HEK293 (cell line): ENCODE measurements around the gene FANK1.
"Not testable (repeated sequence)": the region's sequence is repeated elsewhere in the genome, so short reads cannot be mapped to it uniquely, and the experiment has no call there.

Source experiments
- CTCF ChIA-PET: fragments of 350-600 bp; formaldehyde crosslinking; extraction: SDS; loops from one replicate; lab custom pipeline; 2021; ENCODE audit warnings: antibody characterized with exemption; lab: Yijun Ruan, JAX
- POLR2A ChIA-PET: fragments of 300-600 bp; formaldehyde crosslinking; extraction: SDS; loops from one replicate; lab custom pipeline; 2020; ENCODE audit warnings: antibody characterized with exemption, inconsistent platforms; lab: Yijun Ruan, JAX
- H3K27ac ChIP-seq: fragments of 200-500 bp; sonication (Bioruptor generic); 2 replicates; pipeline ENCODE4 v1.5.1; 2014; ENCODE audit warnings: low read depth, low read length, control low read depth, inconsistent platforms; ENCODE audit errors: extremely low read depth
- H3K36me3 ChIP-seq, 2 experiments: fragments of 200-500 bp in 1 of 2; sonication (Bioruptor generic) in 1 of 2; 1 replicate in 1 of 2; 2 replicates in 1 of 2; pipeline ENCODE4 v1.5.1; 2014 to 2017; ENCODE audit warnings: inconsistent platforms in 2 of 2, low read length in 2 of 2; ENCODE audit not compliant: control insufficient read depth in 2 of 2, insufficient read depth in 1 of 2
- H3K4me1 ChIP-seq: fragments of 200-500 bp; sonication (Bioruptor generic); 2 replicates; pipeline ENCODE4 v1.5.1; 2014; ENCODE audit warnings: mild to moderate bottlenecking, low read length, inconsistent platforms; ENCODE audit not compliant: control insufficient read depth, insufficient read depth
- H3K4me3 ChIP-seq: 2 replicates; pipeline ENCODE4 v1.5.1; 2011; ENCODE audit warnings: low read depth, mild to moderate bottlenecking, control low read depth, low read length, moderate library complexity
- H3K9me3 ChIP-seq: fragments of 200-500 bp; sonication (Bioruptor generic); 2 replicates; pipeline ENCODE4 v1.5.1; 2014; ENCODE audit warnings: low read depth, low read length, inconsistent platforms; ENCODE audit not compliant: control insufficient read depth, insufficient read depth
- GFI1B ChIP-seq: fragments of 450-650 bp; formaldehyde crosslinking; IDR thresholded peaks from 2 replicates; pipeline ENCODE4 v1.5.1; 2016; ENCODE audit warnings: missing biosample characterization, missing genetic modification characterization
- SP3 ChIP-seq: fragments of 450-650 bp; formaldehyde crosslinking; IDR thresholded peaks from 2 replicates; pipeline ENCODE4 v1.5.1; 2016; ENCODE audit warnings: missing biosample characterization, missing genetic modification characterization
- ZEB2 ChIP-seq: fragments of 450-650 bp; formaldehyde crosslinking; IDR thresholded peaks from 2 replicates; pipeline ENCODE4 v1.5.1; 2016; ENCODE audit warnings: missing biosample characterization, missing genetic modification characterization
- ZNF121 ChIP-seq: fragments of 450-650 bp; formaldehyde crosslinking; IDR thresholded peaks from 2 replicates; pipeline ENCODE4 v1.5.1; 2016; ENCODE audit warnings: missing biosample characterization, missing genetic modification characterization
- ZNF140 ChIP-seq: fragments of 450-650 bp; formaldehyde crosslinking; IDR thresholded peaks from 2 replicates; pipeline ENCODE4 v1.5.1; 2016; ENCODE audit warnings: missing biosample characterization, missing genetic modification characterization
- ZNF548 ChIP-seq: fragments of 450-650 bp; formaldehyde crosslinking; IDR thresholded peaks from 2 replicates; pipeline ENCODE4 v1.5.1; 2016; ENCODE audit warnings: missing biosample characterization, missing genetic modification characterization
- ZNF76 ChIP-seq: fragments of 450-650 bp; formaldehyde crosslinking; IDR thresholded peaks from 2 replicates; pipeline ENCODE4; 2016; ENCODE audit warnings: low read depth, missing biosample characterization, missing genetic modification characterization, borderline replicate concordance
- TF ChIP-seq, protein P1 (sequence below): fragments of 450-650 bp; formaldehyde crosslinking; IDR thresholded peaks from 2 replicates; pipeline ENCODE4 v1.5.1; 2016; ENCODE audit warnings: missing biosample characterization, missing genetic modification characterization, borderline replicate concordance
- TF ChIP-seq, protein P2 (sequence below): sonication (generic); formaldehyde crosslinking; IDR thresholded peaks from 2 replicates; pipeline ENCODE4 v1.8.1; 2022; ENCODE audit warnings: mild to moderate bottlenecking, moderate library complexity, missing genetic modification reagents
- TF ChIP-seq, protein P3 (sequence below): fragments of 450-650 bp; formaldehyde crosslinking; IDR thresholded peaks from 2 replicates; pipeline ENCODE4 v1.5.1; 2017; ENCODE audit warnings: missing biosample characterization, mild to moderate bottlenecking, missing genetic modification characterization, moderate library complexity
- TF ChIP-seq, protein P4 (sequence below): fragments of 450-650 bp; formaldehyde crosslinking; IDR thresholded peaks from 2 replicates; pipeline ENCODE4 v1.5.1; 2016; ENCODE audit warnings: missing biosample characterization, missing genetic modification characterization, low read depth

The FANK1 gene

DNA sequence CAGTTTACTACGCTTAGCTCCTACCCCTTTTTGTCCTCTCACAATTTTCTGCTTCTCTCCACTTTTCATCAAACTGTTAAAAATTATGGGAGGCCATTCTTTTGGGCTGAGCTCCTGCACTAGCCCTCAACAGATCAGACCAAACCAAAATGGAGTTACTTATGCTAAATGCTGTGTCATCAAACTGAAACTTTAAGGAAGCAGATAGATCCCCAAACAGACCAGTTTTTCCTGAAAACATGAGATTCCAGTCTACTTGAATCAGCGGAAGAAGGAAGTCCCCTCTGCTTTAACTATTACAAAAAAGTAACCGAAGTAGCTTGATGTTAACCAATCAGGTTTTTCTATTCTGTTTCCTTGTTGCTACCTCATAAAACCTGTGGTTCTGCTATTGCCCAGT is 20.6 kb downstream of the FANK1 start (continued):
- TF ChIP-seq, protein P1, sequence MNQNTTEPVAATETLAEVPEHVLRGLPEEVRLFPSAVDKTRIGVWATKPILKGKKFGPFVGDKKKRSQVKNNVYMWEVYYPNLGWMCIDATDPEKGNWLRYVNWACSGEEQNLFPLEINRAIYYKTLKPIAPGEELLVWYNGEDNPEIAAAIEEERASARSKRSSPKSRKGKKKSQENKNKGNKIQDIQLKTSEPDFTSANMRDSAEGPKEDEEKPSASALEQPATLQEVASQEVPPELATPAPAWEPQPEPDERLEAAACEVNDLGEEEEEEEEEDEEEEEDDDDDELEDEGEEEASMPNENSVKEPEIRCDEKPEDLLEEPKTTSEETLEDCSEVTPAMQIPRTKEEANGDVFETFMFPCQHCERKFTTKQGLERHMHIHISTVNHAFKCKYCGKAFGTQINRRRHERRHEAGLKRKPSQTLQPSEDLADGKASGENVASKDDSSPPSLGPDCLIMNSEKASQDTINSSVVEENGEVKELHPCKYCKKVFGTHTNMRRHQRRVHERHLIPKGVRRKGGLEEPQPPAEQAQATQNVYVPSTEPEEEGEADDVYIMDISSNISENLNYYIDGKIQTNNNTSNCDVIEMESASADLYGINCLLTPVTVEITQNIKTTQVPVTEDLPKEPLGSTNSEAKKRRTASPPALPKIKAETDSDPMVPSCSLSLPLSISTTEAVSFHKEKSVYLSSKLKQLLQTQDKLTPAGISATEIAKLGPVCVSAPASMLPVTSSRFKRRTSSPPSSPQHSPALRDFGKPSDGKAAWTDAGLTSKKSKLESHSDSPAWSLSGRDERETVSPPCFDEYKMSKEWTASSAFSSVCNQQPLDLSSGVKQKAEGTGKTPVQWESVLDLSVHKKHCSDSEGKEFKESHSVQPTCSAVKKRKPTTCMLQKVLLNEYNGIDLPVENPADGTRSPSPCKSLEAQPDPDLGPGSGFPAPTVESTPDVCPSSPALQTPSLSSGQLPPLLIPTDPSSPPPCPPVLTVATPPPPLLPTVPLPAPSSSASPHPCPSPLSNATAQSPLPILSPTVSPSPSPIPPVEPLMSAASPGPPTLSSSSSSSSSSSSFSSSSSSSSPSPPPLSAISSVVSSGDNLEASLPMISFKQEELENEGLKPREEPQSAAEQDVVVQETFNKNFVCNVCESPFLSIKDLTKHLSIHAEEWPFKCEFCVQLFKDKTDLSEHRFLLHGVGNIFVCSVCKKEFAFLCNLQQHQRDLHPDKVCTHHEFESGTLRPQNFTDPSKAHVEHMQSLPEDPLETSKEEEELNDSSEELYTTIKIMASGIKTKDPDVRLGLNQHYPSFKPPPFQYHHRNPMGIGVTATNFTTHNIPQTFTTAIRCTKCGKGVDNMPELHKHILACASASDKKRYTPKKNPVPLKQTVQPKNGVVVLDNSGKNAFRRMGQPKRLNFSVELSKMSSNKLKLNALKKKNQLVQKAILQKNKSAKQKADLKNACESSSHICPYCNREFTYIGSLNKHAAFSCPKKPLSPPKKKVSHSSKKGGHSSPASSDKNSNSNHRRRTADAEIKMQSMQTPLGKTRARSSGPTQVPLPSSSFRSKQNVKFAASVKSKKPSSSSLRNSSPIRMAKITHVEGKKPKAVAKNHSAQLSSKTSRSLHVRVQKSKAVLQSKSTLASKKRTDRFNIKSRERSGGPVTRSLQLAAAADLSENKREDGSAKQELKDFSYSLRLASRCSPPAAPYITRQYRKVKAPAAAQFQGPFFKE: no peak
- TF ChIP-seq, protein P2, sequence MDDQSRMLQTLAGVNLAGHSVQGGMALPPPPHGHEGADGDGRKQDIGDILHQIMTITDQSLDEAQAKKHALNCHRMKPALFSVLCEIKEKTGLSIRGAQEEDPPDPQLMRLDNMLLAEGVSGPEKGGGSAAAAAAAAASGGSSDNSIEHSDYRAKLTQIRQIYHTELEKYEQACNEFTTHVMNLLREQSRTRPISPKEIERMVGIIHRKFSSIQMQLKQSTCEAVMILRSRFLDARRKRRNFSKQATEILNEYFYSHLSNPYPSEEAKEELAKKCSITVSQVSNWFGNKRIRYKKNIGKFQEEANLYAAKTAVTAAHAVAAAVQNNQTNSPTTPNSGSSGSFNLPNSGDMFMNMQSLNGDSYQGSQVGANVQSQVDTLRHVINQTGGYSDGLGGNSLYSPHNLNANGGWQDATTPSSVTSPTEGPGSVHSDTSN (CRISPR knock-in tag): no peak
- no peak for TF ChIP-seq ZNF76
- no peak for TF ChIP-seq ZNF548 (tag by site-specific recombination)
- no peak for TF ChIP-seq ZEB2 (tag by site-specific recombination)
- TF ChIP-seq ZNF140 (tag by site-specific recombination): no peak
- TF ChIP-seq GFI1B (tag by site-specific recombination): no peak
- no peak for TF ChIP-seq ZNF121 (tag by site-specific recombination)
- TF ChIP-seq SP3 (tag by site-specific recombination): no peak
- TF ChIP-seq, protein P3, sequence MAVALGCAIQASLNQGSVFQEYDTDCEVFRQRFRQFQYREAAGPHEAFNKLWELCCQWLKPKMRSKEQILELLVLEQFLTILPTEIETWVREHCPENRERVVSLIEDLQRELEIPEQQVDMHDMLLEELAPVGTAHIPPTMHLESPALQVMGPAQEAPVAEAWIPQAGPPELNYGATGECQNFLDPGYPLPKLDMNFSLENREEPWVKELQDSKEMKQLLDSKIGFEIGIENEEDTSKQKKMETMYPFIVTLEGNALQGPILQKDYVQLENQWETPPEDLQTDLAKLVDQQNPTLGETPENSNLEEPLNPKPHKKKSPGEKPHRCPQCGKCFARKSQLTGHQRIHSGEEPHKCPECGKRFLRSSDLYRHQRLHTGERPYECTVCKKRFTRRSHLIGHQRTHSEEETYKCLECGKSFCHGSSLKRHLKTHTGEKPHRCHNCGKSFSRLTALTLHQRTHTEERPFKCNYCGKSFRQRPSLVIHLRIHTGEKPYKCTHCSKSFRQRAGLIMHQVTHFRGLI (tag by site-specific recombination): no peak

DNA sequence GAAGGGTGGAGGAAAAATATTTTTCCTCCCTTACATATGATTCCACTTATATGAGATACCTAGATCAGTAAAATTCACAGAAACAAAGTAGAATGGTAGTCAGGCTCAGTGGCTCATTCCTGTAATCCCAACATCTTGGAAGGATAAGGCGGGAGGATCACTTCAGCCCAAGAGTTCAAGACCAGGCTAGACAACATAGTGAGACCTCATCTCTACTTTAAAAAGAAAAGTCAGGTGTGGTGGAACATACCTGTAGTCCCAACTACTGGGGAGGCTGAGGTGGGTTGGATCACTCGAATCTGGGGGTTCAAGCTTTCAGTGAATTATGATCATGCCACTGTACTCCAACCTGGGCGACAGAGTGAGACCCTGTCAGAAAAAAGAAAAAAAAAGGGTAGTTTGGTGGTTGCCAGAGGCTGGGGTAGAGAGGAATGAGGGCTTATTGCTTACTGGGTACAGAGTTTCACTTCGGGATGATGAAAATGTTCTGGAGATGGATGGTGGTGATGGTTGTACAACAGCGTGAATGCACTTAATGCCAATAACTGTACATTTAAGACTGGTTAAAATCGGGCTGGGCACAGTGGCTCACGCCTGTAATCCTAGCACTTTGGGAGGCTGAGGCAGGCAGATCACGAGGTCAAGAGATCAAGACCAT is 21.5 kb downstream of the FANK1 start:
- H3K9me3 ChIP-seq, H3K4me3 ChIP-seq, H3K27ac ChIP-seq, H3K36me3 ChIP-seq, CTCF ChIA-PET, POLR2A ChIA-PET, H3K4me1 ChIP-seq: not testable (repeated sequence)

DNA sequence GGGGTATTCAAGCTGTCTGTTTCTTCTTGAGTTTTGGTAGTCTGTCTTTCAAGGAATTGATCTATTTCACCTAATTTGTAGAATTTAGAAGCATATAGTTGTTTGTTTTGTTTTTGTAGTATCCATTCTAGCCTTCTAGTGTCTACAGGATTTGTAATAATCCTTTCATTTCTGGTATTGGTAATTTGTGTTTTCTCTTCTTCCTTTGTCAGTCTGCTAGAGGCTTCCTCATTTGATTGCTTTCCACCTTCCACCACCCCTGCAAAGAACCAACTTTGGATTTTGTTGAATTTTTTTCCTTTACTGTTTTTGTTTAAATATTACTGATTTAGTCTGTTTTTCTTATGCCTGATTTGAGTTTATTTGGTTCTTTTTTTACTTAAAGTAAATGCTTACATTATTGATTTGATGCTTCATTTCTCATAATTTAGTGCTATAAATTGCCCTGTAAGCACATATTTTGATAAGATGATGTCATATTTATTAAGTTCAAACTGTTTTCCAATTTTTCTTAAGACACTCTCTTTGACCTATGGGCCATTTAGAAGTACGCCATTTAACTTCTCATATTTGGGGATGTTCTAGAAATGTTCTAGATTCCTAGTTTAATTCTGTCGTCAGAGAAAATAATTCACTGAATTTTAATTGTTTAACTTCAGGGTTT is 25.4 kb downstream of the FANK1 start:
- CTCF ChIA-PET, POLR2A ChIA-PET, H3K4me3 ChIP-seq, H3K36me3 ChIP-seq, H3K27ac ChIP-seq, H3K4me1 ChIP-seq, H3K9me3 ChIP-seq: not testable (repeated sequence)
- TF ChIP-seq, protein P4, sequence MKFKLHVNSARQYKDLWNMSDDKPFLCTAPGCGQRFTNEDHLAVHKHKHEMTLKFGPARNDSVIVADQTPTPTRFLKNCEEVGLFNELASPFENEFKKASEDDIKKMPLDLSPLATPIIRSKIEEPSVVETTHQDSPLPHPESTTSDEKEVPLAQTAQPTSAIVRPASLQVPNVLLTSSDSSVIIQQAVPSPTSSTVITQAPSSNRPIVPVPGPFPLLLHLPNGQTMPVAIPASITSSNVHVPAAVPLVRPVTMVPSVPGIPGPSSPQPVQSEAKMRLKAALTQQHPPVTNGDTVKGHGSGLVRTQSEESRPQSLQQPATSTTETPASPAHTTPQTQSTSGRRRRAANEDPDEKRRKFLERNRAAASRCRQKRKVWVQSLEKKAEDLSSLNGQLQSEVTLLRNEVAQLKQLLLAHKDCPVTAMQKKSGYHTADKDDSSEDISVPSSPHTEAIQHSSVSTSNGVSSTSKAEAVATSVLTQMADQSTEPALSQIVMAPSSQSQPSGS: peak; percentile 34; the same call in 1 of the 2 replicates
